AG09319 (cell line): ENCODE results near the gene FANCF.

Source experiments
- DNase-seq: peaks from one replicate; pipeline ENCODE4 v3.0.0-alpha.2; 2010; ENCODE audit warnings: low read depth; ENCODE audit errors: extremely low read depth
- TF ChIP-seq, protein P1 (sequence below): IDR thresholded peaks from 2 replicates; pipeline ENCODE4 v1.5.1; 2011; ENCODE audit warnings: low read depth, mild to moderate bottlenecking, inconsistent platforms, low read length, moderate library complexity

The FANCF gene

GRCh38 chr11:22617868-22618267, 7.8 kb downstream of the FANCF start:
- no peak for DNase-seq
- TF ChIP-seq, protein P1, sequence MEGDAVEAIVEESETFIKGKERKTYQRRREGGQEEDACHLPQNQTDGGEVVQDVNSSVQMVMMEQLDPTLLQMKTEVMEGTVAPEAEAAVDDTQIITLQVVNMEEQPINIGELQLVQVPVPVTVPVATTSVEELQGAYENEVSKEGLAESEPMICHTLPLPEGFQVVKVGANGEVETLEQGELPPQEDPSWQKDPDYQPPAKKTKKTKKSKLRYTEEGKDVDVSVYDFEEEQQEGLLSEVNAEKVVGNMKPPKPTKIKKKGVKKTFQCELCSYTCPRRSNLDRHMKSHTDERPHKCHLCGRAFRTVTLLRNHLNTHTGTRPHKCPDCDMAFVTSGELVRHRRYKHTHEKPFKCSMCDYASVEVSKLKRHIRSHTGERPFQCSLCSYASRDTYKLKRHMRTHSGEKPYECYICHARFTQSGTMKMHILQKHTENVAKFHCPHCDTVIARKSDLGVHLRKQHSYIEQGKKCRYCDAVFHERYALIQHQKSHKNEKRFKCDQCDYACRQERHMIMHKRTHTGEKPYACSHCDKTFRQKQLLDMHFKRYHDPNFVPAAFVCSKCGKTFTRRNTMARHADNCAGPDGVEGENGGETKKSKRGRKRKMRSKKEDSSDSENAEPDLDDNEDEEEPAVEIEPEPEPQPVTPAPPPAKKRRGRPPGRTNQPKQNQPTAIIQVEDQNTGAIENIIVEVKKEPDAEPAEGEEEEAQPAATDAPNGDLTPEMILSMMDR, result no peak

- no peak for DNase-seq
- TF ChIP-seq, protein P1, result no peak
These were observed 21.7 kb downstream of the FANCF start for GRCh38 chr11:22603933-22604332.

- TF ChIP-seq, protein P1, result no peak
- DNase-seq, result no peak
These were observed 23.1 kb downstream of the FANCF start for GRCh38 chr11:22602504-22602903.

GRCh38 chr11:22599458-22599857, 26.2 kb downstream of the FANCF start:
- no peak for DNase-seq
- TF ChIP-seq, protein P1, result no peak

GRCh38 chr11:22597062-22597461, 28.6 kb downstream of the FANCF start:
- DNase-seq, result no peak
- TF ChIP-seq, protein P1, result no peak

DNA sequence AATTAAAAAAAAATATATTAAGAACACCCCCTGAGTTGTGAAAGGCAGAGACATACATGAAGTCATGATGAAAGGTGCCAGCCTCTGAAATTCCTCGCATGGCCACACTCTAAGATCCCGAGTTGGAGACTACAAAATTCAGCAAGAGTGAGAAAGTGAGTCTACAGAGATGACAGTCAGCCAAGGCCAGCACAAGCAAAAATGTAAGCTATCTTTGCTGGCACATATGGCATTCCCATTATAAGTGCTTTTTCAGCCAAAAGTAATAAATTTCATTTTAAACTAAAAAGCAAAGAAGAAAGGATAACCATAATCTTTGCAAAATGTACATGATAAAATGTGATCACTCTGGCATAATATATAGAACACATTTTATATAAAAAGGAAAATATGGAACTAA, 40.6 kb downstream of the FANCF start:
- TF ChIP-seq, protein P1, result no peak

GRCh38 chr11:22583963-22584492, 41.6 kb downstream of the FANCF start:
- DNase-seq, result no peak

More for the DNA sequence above, 40.6 kb downstream of the FANCF start:
- DNase-seq, result no peak

More at GRCh38 chr11:22583963-22584492, 41.6 kb downstream of the FANCF start:
- TF ChIP-seq, protein P1, result no peak
